Prostate gland (tissue), 2 donors: Measurements from ENCODE around the gene DHRS7B.
A peak's percentile ranks its signal among the peaks of the same experiment; 100 is the strongest.

Source experiments
- POLR2A ChIP-seq: fragments of 450-650 bp; IDR thresholded peaks from one replicate; pipeline ENCODE4 v1.6.1; 2016; ENCODE audit warnings: antibody characterized with exemption, mild to moderate bottlenecking
- POLR2AphosphoS5 ChIP-seq: sonication (generic); formaldehyde crosslinking; IDR thresholded peaks from one replicate; pipeline ENCODE4 v1.6.1; 2017; ENCODE audit warnings: antibody characterized with exemption
- TF ChIP-seq, protein P1 (sequence below), 4 experiments: fragments of 200-600 bp in 2 of 4; fragments of 450-650 bp in 2 of 4; sonication (generic) in 2 of 4; IDR thresholded peaks; 1 replicate in 3 of 4; 2 replicates in 1 of 4; pipeline ENCODE4 v1.5.1; 2016 to 2019; ENCODE audit warnings: antibody characterized with exemption in 4 of 4, mild to moderate bottlenecking in 2 of 4, moderate library complexity in 2 of 4

DNA sequence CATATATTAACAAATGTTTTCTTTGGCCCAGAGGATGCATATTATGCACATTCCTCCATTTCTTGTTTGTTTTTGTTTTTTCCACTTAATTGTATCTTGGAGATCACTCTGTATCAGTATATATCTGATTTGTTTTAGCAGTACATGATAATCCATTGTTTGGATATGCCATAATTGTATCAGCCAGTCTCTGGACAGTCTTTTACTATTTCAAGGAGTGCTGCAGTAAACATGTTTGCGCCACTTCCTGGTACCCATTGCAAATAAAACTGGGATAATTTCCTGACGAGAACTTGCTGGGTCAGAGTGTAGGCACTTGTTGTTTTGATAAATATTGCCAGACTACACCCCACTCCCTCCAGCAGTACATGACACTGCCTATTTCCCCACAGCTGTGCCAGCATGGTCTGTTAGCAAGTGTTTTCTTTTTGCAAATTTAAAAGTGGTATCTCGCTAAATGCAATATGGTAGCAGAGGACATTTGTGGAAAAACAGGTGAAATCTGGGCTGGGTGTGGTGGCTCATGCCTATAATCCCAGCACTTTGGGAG is 92.1 kb downstream of the DHRS7B start:
- no peak for TF ChIP-seq POLR2A
- TF ChIP-seq, protein P1, sequence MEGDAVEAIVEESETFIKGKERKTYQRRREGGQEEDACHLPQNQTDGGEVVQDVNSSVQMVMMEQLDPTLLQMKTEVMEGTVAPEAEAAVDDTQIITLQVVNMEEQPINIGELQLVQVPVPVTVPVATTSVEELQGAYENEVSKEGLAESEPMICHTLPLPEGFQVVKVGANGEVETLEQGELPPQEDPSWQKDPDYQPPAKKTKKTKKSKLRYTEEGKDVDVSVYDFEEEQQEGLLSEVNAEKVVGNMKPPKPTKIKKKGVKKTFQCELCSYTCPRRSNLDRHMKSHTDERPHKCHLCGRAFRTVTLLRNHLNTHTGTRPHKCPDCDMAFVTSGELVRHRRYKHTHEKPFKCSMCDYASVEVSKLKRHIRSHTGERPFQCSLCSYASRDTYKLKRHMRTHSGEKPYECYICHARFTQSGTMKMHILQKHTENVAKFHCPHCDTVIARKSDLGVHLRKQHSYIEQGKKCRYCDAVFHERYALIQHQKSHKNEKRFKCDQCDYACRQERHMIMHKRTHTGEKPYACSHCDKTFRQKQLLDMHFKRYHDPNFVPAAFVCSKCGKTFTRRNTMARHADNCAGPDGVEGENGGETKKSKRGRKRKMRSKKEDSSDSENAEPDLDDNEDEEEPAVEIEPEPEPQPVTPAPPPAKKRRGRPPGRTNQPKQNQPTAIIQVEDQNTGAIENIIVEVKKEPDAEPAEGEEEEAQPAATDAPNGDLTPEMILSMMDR (IDR thresholded peaks at IDR 0.05) = no peak
- peak; percentile 24 for TF ChIP-seq POLR2AphosphoS5
